Neutrophil (primary cell): Measurements from ENCODE around the gene CXCL5.
"Not testable (repeated sequence)": the region's sequence is repeated elsewhere in the genome, so short reads cannot be mapped to it uniquely, and the experiment has no call there.

Experiments used
- H3K27ac ChIP-seq: fragments of 200-600 bp; sonication (generic); 2 replicates; pipeline ENCODE4 v1.5.1; 2016; ENCODE audit warnings: mild to moderate bottlenecking, moderate library complexity
- H3K27me3 ChIP-seq: fragments of 200-600 bp; sonication (generic); 2 replicates; pipeline ENCODE4 v1.6.0; 2016; ENCODE audit warnings: mild to moderate bottlenecking
- H3K36me3 ChIP-seq: fragments of 200-600 bp; sonication (generic); 2 replicates; pipeline ENCODE4 v1.5.1; 2017
- H3K4me1 ChIP-seq, 2 experiments: fragments of 200-600 bp in 1 of 2; sonication (generic) in 1 of 2; 1 replicate in 1 of 2; 2 replicates in 1 of 2; pipeline versions ENCODE4 v1.5.1 to v1.6.1; 2013 to 2016; ENCODE audit warnings: low read depth in 1 of 2, low read length in 1 of 2, mild to moderate bottlenecking in 1 of 2, moderate library complexity in 1 of 2; ENCODE audit not compliant: control insufficient read depth in 1 of 2, insufficient read depth in 1 of 2
- H3K4me3 ChIP-seq, 2 experiments: fragments of 200-600 bp in 1 of 2; sonication (generic) in 1 of 2; 1 replicate in 1 of 2; 2 replicates in 1 of 2; pipeline ENCODE4 v1.5.1; 2013 to 2016; ENCODE audit warnings: low read depth in 1 of 2, low read length in 1 of 2, mild to moderate bottlenecking in 1 of 2, moderate library complexity in 1 of 2
- H3K9me3 ChIP-seq: fragments of 200-600 bp; sonication (generic); 2 replicates; pipeline ENCODE4 v1.5.1; 2016
- TF ChIP-seq, protein P1 (sequence below): fragments of 200-600 bp; sonication (generic); IDR thresholded peaks from 2 replicates; pipeline ENCODE4 v1.5.1; 2016; ENCODE audit warnings: antibody characterized with exemption

CXCL5 gene

GRCh38 chr4:73984736-73985527 lies 13.5 kb downstream of the CXCL5 start:
- H3K27me3 ChIP-seq = peaks cover 20% of the 10 kb centered on the region
- H3K27ac ChIP-seq = no peak overlapping the region
- H3K4me1 ChIP-seq = peaks cover 0 to 4% of the 10 kb centered on the region in 2 experiments
- no peaks in the 10 kb centered on the region for H3K9me3 ChIP-seq
- no peaks in the 10 kb centered on the region for H3K36me3 ChIP-seq
- no peak overlapping the region for H3K4me3 ChIP-seq
- TF ChIP-seq, protein P1, sequence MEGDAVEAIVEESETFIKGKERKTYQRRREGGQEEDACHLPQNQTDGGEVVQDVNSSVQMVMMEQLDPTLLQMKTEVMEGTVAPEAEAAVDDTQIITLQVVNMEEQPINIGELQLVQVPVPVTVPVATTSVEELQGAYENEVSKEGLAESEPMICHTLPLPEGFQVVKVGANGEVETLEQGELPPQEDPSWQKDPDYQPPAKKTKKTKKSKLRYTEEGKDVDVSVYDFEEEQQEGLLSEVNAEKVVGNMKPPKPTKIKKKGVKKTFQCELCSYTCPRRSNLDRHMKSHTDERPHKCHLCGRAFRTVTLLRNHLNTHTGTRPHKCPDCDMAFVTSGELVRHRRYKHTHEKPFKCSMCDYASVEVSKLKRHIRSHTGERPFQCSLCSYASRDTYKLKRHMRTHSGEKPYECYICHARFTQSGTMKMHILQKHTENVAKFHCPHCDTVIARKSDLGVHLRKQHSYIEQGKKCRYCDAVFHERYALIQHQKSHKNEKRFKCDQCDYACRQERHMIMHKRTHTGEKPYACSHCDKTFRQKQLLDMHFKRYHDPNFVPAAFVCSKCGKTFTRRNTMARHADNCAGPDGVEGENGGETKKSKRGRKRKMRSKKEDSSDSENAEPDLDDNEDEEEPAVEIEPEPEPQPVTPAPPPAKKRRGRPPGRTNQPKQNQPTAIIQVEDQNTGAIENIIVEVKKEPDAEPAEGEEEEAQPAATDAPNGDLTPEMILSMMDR = no peak

GRCh38 chr4:73981175-73981574 lies 17.3 kb downstream of the CXCL5 start:
- H3K4me3 ChIP-seq, H3K27ac ChIP-seq, H3K36me3 ChIP-seq, H3K4me1 ChIP-seq, H3K9me3 ChIP-seq: not testable (repeated sequence)
- peaks cover 20% of the 10 kb centered on the region for H3K27me3 ChIP-seq

- Histone ChIP-seq H3K4me1 (peaks cover 0 to 4% of the 10 kb centered on the region in 2 experiments), H3K27ac (no peak overlapping the region), H3K36me3 (no peaks in the 10 kb centered on the region), H3K4me3 (no peak overlapping the region), H3K27me3 (peaks cover 20% of the 10 kb centered on the region), H3K9me3 (no peaks in the 10 kb centered on the region)
- TF ChIP-seq, protein P1 = no peak
Observed at GRCh38 chr4:73979407-73979957, 19.0 kb downstream of the CXCL5 start.

DNA sequence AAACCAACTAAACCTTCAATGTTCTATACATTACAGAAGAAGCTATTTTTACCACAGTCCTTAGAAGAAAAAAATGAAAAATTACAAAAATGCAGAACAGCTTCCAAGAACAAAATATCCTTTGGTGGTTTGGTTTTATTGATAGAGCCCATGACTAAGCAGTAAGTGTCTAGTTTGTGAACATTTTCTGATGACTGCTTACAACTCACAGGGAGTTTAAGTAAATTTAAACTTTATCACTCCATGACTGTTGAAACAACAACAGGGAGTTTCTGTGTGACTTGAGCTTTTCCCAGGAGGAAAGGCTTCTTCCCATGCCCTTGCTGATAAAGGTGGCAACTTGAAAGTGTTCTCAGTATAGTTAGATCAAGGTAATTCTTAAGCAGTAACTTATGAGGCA lies 19.6 kb downstream of the CXCL5 start:
- no peak overlapping the region for H3K4me3 ChIP-seq
- no peaks in the 10 kb centered on the region for H3K36me3 ChIP-seq
- H3K9me3 ChIP-seq = no peaks in the 10 kb centered on the region
- TF ChIP-seq, protein P1 = no peak
- no peak overlapping the region for H3K27ac ChIP-seq
- H3K27me3 ChIP-seq = peaks cover 20% of the 10 kb centered on the region
- H3K4me1 ChIP-seq = peaks cover 0 to 4% of the 10 kb centered on the region in 2 experiments

- Histone ChIP-seq H3K27me3 (peaks cover 18% of the 10 kb centered on the region), H3K4me1 (peaks cover 0 to 3% of the 10 kb centered on the region in 2 experiments), H3K27ac (no peak overlapping the region), H3K36me3 (no peaks in the 10 kb centered on the region), H3K4me3 (no peak overlapping the region), H3K9me3 (no peaks in the 10 kb centered on the region)
- TF ChIP-seq, protein P1 = no peak
Observed at GRCh38 chr4:73976716-73977115, 21.8 kb downstream of the CXCL5 start.

GRCh38 chr4:73976217-73976616 lies 22.3 kb downstream of the CXCL5 start:
- H3K27ac ChIP-seq = no peak overlapping the region
- no peaks in the 10 kb centered on the region for H3K4me1 ChIP-seq
- TF ChIP-seq, protein P1 = no peak
- no peak overlapping the region for H3K4me3 ChIP-seq
- peaks cover 13% of the 10 kb centered on the region for H3K27me3 ChIP-seq
- no peaks in the 10 kb centered on the region for H3K36me3 ChIP-seq
- no peaks in the 10 kb centered on the region for H3K9me3 ChIP-seq
